Measurements from ENCODE around the gene NAP1L1. TPM values are rescaled to one million over a fixed set of nuclear protein-coding genes. Genes with fewer than 3 reads are reported as not detected.

NAP1L1 gene
- total RNA-seq, 2 experiments from 2014 or later: 348 to 904 TPM

DNA sequence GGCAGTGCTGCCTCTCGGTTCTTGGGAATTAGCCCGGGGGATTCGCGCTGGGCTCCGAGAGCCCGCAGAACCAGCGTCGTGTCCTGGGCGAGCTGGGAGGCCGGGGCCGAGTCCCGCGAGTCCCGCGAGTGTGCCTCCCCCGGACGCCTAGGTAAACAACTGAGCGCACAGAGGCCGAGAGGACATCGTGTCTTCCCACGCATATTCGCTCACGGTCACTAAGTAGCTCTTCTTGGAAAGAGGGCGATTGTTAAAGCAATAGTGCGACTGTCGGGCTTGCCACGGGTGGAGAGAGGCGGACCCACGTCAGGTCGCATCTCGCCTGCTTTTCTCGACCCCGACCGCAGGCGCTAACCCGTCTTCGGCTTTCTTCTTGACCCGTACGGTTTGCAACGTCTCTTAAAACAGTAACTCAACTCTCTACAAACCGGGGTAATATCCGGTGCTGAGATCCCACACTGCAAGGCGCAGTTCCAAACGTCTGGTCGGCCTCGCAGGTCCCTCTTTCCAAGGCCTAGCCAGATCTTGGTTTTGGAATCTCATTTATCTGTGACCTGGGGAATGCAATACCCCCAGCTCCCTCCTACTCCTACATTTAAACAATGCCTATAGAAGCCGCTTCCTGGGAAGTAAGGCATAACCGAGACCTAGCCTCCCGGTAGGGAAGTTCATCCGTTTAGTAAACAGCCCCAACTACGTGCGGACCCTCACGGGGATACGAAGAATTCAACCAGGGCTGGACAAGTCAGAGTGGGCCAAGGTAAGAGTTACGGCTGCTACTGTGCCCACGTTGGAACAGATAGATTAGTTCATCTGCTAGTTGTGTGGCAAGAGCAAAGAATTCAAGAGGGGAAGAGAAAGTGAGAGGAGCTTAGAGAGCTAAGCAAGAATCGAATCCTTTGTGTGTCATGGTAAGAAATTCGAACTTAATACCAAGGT, 52.2 kb downstream of the NAP1L1 start:
- H3K9me2 ChIP-seq (ENCODE audit: insufficient read depth, low read length): no peaks in the 10 kb centered on the region
- H3K36me3 ChIP-seq (ENCODE audit: insufficient read depth, low read length): no peaks in the 10 kb centered on the region
- peak overlapping the region; percentile 71 for H3K4me3 ChIP-seq (ENCODE audit: low read depth, low read length, poor library complexity, severe bottlenecking)
- intact Hi-C loops (cut with micrococcal nuclease; ENCODE audit: unreplicated experiment): loop anchor here (5.0 kb wide), 2 partner anchors 520 to 545 kb away; partner anchors contain the start of gene KRR1
- CTCF ChIA-PET (ENCODE audit: unreplicated experiment): interaction anchor here (1.0 to 1.4 kb wide), 2 partner anchors 273 to 506 kb away, joined by 5 read pairs; no protein-coding TSS in a partner anchor
- peak overlapping the region; percentile 89 for H2AFZ ChIP-seq (ENCODE audit: low read length)
- no TSS peak for BruUV-seq (replicated peaks)
- no peak for TF ChIP-seq EZH2phosphoT487 (IDR thresholded peaks at IDR 0.05; ENCODE audit: borderline replicate concordance, low read depth, low read length)
- TF ChIP-seq, protein P1, sequence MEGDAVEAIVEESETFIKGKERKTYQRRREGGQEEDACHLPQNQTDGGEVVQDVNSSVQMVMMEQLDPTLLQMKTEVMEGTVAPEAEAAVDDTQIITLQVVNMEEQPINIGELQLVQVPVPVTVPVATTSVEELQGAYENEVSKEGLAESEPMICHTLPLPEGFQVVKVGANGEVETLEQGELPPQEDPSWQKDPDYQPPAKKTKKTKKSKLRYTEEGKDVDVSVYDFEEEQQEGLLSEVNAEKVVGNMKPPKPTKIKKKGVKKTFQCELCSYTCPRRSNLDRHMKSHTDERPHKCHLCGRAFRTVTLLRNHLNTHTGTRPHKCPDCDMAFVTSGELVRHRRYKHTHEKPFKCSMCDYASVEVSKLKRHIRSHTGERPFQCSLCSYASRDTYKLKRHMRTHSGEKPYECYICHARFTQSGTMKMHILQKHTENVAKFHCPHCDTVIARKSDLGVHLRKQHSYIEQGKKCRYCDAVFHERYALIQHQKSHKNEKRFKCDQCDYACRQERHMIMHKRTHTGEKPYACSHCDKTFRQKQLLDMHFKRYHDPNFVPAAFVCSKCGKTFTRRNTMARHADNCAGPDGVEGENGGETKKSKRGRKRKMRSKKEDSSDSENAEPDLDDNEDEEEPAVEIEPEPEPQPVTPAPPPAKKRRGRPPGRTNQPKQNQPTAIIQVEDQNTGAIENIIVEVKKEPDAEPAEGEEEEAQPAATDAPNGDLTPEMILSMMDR (conservative IDR thresholded peaks at IDR 0.05; ENCODE audit: low read length): no peak
- no peaks in the 10 kb centered on the region for H3K9me3 ChIP-seq (ENCODE audit: low read length)
- peak; percentile 31 for DNase-seq (ENCODE audit: low spot score)
- POLR2A ChIA-PET: interaction anchor here (0.6 to 1.7 kb wide), 7 partner anchors 9 to 506 kb away, joined by 3 to 6 read pairs (median 3); partner anchors contain the start of gene BBS10
- no peaks in the 10 kb centered on the region for H4K20me1 ChIP-seq (ENCODE audit: insufficient read depth, low read length)
- no peaks in the 10 kb centered on the region for H3K79me2 ChIP-seq (ENCODE audit: insufficient read depth, low read depth, low read length)
- peak overlapping the region; percentile 67 for H3K4me2 ChIP-seq (ENCODE audit: low read length)
- no peak overlapping the region for H3K27ac ChIP-seq (ENCODE audit: low read depth, low read length, poor library complexity, severe bottlenecking)
- H3K4me1 ChIP-seq (ENCODE audit: insufficient read depth, low read length, poor library complexity, severe bottlenecking): peaks cover 28% of the 10 kb centered on the region

DNA sequence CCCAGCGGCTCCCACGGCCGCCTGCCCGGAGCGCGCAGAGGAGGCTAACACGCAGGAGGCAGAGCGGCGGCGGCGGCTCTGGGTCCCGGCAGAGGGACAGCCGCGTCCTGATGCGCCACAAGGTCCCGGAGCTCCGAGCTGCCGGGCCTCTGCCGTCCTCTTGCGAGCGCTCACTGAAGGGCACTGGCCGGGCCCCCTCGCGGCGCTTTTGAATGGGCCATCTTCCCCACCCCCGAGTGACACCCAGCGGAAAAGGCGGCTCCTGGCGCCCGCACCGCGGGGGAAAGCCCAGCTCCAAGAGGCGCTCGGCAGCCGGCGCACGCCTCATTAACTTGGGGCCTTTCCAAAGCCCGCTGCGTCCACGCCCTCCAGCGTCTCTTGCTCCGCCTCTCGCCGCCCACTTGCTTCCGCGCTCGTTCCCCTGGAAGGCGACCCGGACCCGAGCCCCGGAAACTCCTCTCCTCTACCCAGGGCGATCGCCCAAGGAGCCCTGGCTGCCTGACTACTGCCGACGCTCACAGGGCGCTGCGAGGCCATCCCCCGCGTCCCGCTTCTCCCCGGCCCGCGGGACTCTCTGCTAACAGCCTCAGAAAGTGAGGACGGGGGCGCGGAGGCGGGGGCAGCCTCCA, 53.0 kb downstream of the NAP1L1 start, which contains the start of gene PHLDA1:
Gene PHLDA1 (minus strand): TSS at position 363 of the 629 bp plus-strand sequence.
- Histone ChIP-seq H3K36me3 (ENCODE audit: insufficient read depth, low read length) (no peaks in the 10 kb centered on the region), H3K79me2 (ENCODE audit: insufficient read depth, low read depth, low read length) (no peaks in the 10 kb centered on the region), H3K9me3 (ENCODE audit: low read length) (no peaks in the 10 kb centered on the region), H3K4me2 (ENCODE audit: low read length) (peak within 1 kb of the TSS; percentile 67), H3K27ac (ENCODE audit: low read depth, low read length, poor library complexity, severe bottlenecking) (no peak within 1 kb of the TSS), H2AFZ (ENCODE audit: low read length) (peak within 1 kb of the TSS; percentile 89), H3K9me2 (ENCODE audit: insufficient read depth, low read length) (no peaks in the 10 kb centered on the region), H4K20me1 (ENCODE audit: insufficient read depth, low read length) (no peaks in the 10 kb centered on the region), H3K4me1 (ENCODE audit: insufficient read depth, low read length, poor library complexity, severe bottlenecking) (peaks cover 28% of the 10 kb centered on the region), H3K4me3 (ENCODE audit: low read depth, low read length, poor library complexity, severe bottlenecking) (peak within 1 kb of the TSS; percentile 71)
- TF ChIP-seq EZH2phosphoT487 (IDR thresholded peaks at IDR 0.05; ENCODE audit: borderline replicate concordance, low read depth, low read length): no peak
- TF ChIP-seq, protein P1 (conservative IDR thresholded peaks at IDR 0.05; ENCODE audit: low read length): peak; percentile 73
- intact Hi-C loops (cut with micrococcal nuclease; ENCODE audit: unreplicated experiment): loop anchor here (1.0 to 5.0 kb wide), 9 partner anchors 71 to 544 kb away; partner anchors contain the start of gene KRR1
- ChIA-PET POLR2A (interaction anchor here (0.6 to 1.7 kb wide), 11 partner anchors 10 to 545 kb away, joined by 3 to 6 read pairs (median 3); partner anchors contain the start of gene BBS10), CTCF (ENCODE audit: unreplicated experiment) (interaction anchor here (1.0 to 1.4 kb wide), 4 partner anchors 11 to 505 kb away, joined by 3 to 5 read pairs (median 4); no protein-coding TSS in a partner anchor)
- DNase-seq (ENCODE audit: low spot score): peak; percentile 91
- BruUV-seq (replicated peaks): no TSS peak

Data from OCI-LY7 (cell line).